ENCODE data around the gene STAT4.

Gene STAT4

GRCh38 chr2:191069606-191070005, 81.2 kb downstream of the STAT4 start:
- no peak for FAIRE-seq

GRCh38 chr2:191066919-191067233, 83.9 kb downstream of the STAT4 start:
- no peak for DNase-seq (ENCODE audit: insufficient read length, low spot score)
- no peak for TF ChIP-seq CTCF (IDR thresholded peaks at IDR 0.05; ENCODE audit: insufficient read depth, missing control alignments)
- FAIRE-seq, result no peak

More at GRCh38 chr2:191069606-191070005, 81.2 kb downstream of the STAT4 start:
- no peak for DNase-seq (ENCODE audit: insufficient read length, low spot score)
- no peak for TF ChIP-seq CTCF (IDR thresholded peaks at IDR 0.05; ENCODE audit: insufficient read depth, missing control alignments)

GRCh38 chr2:191066197-191066918, 84.4 kb downstream of the STAT4 start:
- no peak for FAIRE-seq
- no peak for DNase-seq (ENCODE audit: insufficient read length, low spot score)
- TF ChIP-seq CTCF (IDR thresholded peaks at IDR 0.05; ENCODE audit: insufficient read depth, missing control alignments), result no peak

GRCh38 chr2:191065785-191066184, 85.0 kb downstream of the STAT4 start:
- no peak for DNase-seq (ENCODE audit: insufficient read length, low spot score)
- no peak for TF ChIP-seq CTCF (IDR thresholded peaks at IDR 0.05; ENCODE audit: insufficient read depth, missing control alignments)
- FAIRE-seq, result no peak

GRCh38 chr2:191064590-191064989, 86.2 kb downstream of the STAT4 start:
- DNase-seq (ENCODE audit: insufficient read length, low spot score), result no peak
- TF ChIP-seq CTCF (IDR thresholded peaks at IDR 0.05; ENCODE audit: insufficient read depth, missing control alignments), result no peak
- no peak for FAIRE-seq

GRCh38 chr2:191063584-191063983, 87.2 kb downstream of the STAT4 start:
- no peak for TF ChIP-seq CTCF (IDR thresholded peaks at IDR 0.05; ENCODE audit: insufficient read depth, missing control alignments)
- no peak for DNase-seq (ENCODE audit: insufficient read length, low spot score)

GRCh38 chr2:191061381-191061980, 89.3 kb downstream of the STAT4 start:
- TF ChIP-seq CTCF (IDR thresholded peaks at IDR 0.05; ENCODE audit: insufficient read depth, missing control alignments), result no peak
- DNase-seq (ENCODE audit: insufficient read length, low spot score), result no peak

More at GRCh38 chr2:191063584-191063983, 87.2 kb downstream of the STAT4 start:
- no peak for FAIRE-seq

More at GRCh38 chr2:191061381-191061980, 89.3 kb downstream of the STAT4 start:
- FAIRE-seq, result no peak
